Stimulated activated naive CD8-positive, alpha-beta T cell treated with anti-CD3 and anti-CD28 coated beads, Interleukin-15, amount 100 ng/mL, for 72 hours (primary cell): Measurements from ENCODE around the gene DLG2.
A peak's percentile ranks its signal among the peaks of the same experiment; 100 is the strongest.

Source experiments
- ATAC-seq: fragments of 150-1000 bp; cut with Tn5 transposase; 2 replicates; pipeline ENCODE4 v1.10.0; 2021; ENCODE audit warnings: mild to moderate bottlenecking, moderate library complexity
- DNase-seq, 2 donors: peaks; one replicate each; pipeline ENCODE4 v3.0.0; 2021 to 2022
- H3K27ac Mint-ChIP-seq, 2 donors: one replicate each; pipeline ENCODE4 v1.8.0; 2022; ENCODE audit warnings: mild to moderate bottlenecking in 2 of 2, mixed read lengths in 2 of 2, moderate library complexity in 2 of 2
- H3K27me3 Mint-ChIP-seq: one replicate; pipeline ENCODE4 v1.8.0; 2022; ENCODE audit warnings: mixed read lengths
- H3K4me1 Mint-ChIP-seq: one replicate; pipeline ENCODE4 v1.8.0; 2022; ENCODE audit warnings: mild to moderate bottlenecking, mixed read lengths
- H3K4me3 Mint-ChIP-seq, 2 donors: one replicate each; pipeline ENCODE4 v1.8.0; 2022; ENCODE audit warnings: mild to moderate bottlenecking in 2 of 2, mixed read lengths in 2 of 2, moderate library complexity in 1 of 2
- H3K9me3 Mint-ChIP-seq, 2 donors: one replicate each; pipeline ENCODE4 v1.8.0; 2022; ENCODE audit warnings: mixed read lengths in 2 of 2

The DLG2 gene

DNA sequence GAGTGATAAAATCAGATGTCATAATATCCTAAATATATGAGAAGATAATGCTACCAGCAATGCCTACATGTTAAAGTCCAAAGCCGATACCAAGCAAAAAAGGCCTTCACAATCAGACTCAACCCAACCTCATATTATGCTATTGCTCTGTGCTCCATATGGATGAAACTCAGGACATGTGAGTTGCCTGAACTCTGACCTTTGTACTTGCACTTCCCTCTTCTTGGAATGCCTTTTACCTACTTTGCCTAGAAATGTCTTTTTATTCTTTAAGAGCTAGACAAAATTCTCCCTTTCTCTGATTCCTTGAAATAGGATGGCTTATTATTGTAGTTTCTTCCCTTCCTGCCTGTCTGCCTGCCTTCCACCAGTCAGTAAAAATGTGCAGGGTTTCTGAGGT is 1386.3 kb downstream of the DLG2 start:
- H3K27ac Mint-ChIP-seq, result no peak overlapping the region
- H3K4me1 Mint-ChIP-seq, result no peaks in the 10 kb centered on the region
- ATAC-seq, result no peak

DNA sequence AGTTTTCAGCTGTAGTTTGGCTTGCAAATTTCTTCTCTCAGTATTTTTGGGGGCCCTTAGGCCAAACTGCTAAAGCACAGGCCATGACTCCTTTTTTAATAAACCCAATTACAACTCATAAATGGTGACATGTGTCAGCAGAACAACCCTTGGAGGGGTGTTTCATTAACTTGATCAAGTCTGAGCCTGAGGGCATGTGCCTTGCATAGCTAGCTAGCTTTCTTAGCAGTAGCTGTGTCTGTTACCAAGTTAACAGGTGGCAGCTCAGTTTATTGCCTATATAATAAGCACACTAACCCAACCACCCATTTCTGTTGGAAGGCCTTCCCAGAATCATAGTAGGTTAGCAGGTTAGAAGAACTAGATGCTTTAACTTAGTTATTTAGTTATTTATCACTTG is 1390.7 kb downstream of the DLG2 start:
- H3K4me3 Mint-ChIP-seq, result no peak overlapping the region
- ATAC-seq, result no peak
- peaks cover 7 to 21% of the 10 kb centered on the region in 2 donors for H3K9me3 Mint-ChIP-seq

More for the DNA sequence above, 1386.3 kb downstream of the DLG2 start:
- Mint-ChIP-seq H3K27me3 (no peaks in the 10 kb centered on the region), H3K9me3 (peaks cover 0 to 4% of the 10 kb centered on the region in 2 donors), H3K4me3 (no peak overlapping the region)
- DNase-seq, result no peak

DNA sequence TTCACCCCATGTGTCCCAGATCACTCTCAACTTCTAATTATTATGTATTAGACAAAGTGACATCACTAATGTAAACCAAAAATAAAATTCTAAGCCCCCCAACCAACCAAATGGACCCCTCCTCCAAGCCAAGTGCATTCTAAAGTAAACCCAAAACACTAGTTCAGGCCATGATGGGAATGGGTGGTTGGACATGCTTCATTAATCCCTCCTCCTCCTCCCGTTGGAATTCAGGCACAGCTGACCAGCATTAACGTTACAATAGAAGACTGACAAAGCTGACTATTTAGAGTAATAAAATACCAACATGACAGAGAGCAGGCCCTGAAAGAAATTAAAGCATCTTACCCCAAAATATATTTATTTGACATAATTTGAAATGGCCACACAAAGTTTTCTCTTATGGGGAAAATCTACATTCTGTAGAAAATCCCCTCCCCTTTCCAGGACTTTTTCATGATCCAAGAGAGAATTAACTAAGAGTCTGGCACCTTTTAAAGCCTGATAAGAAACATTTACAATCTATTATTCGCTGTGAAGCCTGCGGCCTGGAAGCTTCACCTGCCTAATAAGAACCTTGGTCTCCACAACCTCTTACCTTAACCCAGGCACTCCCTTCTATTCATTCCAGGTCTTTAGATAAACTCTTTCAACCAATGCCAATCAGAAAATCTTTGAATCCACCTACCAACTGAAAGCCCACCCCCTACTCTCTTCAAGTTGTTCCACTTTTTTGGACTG is 1392.5 kb downstream of the DLG2 start:
- DNase-seq, result no peak
- Mint-ChIP-seq H3K9me3 (peaks cover 10 to 26% of the 10 kb centered on the region in 2 donors), H3K27ac (no peak overlapping the region), H3K4me1 (no peaks in the 10 kb centered on the region), H3K4me3 (no peak overlapping the region), H3K27me3 (no peaks in the 10 kb centered on the region)
- ATAC-seq, result no peak

More for the DNA sequence above, 1390.7 kb downstream of the DLG2 start:
- no peak for DNase-seq
- no peaks in the 10 kb centered on the region for H3K4me1 Mint-ChIP-seq
- peak overlapping the region in 1 of 2 donors; percentile 9 for H3K27ac Mint-ChIP-seq
- no peaks in the 10 kb centered on the region for H3K27me3 Mint-ChIP-seq

DNA sequence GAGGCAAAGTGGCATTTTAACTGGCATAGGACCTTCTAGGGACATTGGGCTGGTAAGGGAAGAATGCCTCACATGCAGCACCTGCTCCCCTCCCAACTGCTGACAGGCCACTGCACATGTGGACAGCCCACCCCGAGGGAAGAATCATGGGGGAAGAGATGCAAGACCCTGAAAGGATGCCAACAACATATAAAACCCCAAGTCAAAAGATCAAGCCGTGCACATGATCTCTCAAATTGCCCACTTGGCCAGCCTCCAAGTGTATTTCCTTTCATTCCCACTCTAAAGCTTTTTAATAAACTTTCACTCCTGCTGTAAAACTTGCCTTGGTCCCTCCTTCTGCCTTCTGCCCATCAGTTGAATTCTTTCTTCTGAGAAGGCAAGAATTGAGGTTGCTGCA is 1393.1 kb downstream of the DLG2 start:
- no peaks in the 10 kb centered on the region for H3K27me3 Mint-ChIP-seq
- no peak for ATAC-seq
- H3K9me3 Mint-ChIP-seq, result peaks cover 10 to 26% of the 10 kb centered on the region in 2 donors
- DNase-seq, result no peak
- H3K4me3 Mint-ChIP-seq, result no peak overlapping the region
- no peaks in the 10 kb centered on the region for H3K4me1 Mint-ChIP-seq
- H3K27ac Mint-ChIP-seq, result no peak overlapping the region

DNA sequence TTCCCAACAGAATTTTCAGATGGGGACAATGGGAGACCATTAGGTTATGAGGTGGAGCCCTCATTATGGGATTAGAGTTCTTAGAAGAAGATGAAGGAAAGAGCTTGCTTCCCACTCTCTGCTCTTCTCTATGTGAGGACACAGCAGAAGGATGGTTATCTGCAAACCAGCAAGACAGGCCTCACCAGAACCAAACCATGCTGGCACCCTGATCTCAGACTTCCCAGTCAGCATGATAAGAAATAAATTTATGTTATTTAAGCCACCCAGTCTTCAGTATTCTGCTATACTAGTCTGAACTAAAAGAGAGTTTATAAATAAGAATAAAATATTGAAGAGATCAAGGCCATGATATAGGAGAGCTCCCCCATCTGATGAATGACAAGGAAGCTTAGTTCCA is 1394.6 kb downstream of the DLG2 start:
- Mint-ChIP-seq H3K9me3 (peaks cover 8 to 26% of the 10 kb centered on the region in 2 donors), H3K4me3 (no peak overlapping the region), H3K4me1 (no peaks in the 10 kb centered on the region), H3K27me3 (no peaks in the 10 kb centered on the region), H3K27ac (no peak overlapping the region)
- DNase-seq (no peak), ATAC-seq (no peak)

DNA sequence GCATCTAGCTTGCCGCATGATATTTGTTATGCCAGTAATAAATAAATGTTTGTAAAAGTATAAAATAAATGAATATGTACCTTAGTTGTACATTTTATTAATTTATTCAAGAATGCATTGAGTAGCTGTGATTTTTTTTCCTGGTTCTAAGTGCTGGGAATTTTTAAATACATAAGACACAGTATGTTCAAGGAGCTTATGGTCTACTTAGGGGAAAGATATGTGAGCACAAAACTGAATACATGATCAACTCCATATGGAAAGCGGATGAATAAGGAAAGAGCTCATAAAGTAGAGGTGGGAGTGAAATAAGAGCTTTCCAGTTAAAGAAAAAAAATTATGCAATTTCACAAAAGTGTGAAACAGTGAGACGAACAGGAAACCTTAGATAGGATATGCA is 1396.7 kb downstream of the DLG2 start:
- no peak for DNase-seq
- Mint-ChIP-seq H3K27me3 (no peaks in the 10 kb centered on the region), H3K4me3 (no peak overlapping the region), H3K4me1 (no peaks in the 10 kb centered on the region), H3K9me3 (peaks cover 5 to 26% of the 10 kb centered on the region in 2 donors), H3K27ac (no peak overlapping the region)
- ATAC-seq, result no peak

DNA sequence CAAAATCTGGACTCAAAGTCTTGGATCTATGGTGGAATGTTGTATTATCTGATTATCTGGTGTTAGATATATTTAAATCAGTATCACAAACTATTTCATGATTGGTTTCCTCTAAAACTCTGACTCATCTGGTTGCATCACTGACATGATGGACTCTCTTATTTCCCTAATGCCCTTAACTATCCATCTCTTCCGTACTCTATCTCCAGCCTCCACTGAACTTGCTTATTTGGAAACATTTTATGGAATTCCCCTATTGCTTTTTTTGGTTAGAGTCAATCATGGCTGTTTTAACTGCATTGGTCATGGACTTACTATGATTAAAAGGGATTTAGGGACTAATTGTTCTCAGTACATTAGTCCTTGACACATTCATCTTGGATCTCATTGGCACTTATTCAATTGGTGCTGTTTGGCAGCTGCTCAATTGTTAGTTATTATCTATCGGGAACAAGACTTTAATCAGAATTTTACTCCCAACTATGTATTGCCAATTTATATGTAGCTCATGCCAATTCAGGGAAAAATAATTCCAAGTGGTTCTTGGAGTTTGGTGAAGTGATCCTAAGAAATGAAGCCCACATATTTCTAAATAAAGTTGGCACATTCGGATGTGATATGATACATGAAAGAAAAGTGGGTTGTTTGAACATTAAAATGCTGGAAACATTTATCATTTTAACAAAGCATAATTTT is 1399.0 kb downstream of the DLG2 start:
- H3K4me3 Mint-ChIP-seq, result no peak overlapping the region
- DNase-seq (no peak), ATAC-seq (no peak)
- H3K27me3 Mint-ChIP-seq, result no peaks in the 10 kb centered on the region
- H3K9me3 Mint-ChIP-seq, result peaks cover 10 to 15% of the 10 kb centered on the region in 2 donors
- no peaks in the 10 kb centered on the region for H3K4me1 Mint-ChIP-seq
- no peak overlapping the region for H3K27ac Mint-ChIP-seq

DNA sequence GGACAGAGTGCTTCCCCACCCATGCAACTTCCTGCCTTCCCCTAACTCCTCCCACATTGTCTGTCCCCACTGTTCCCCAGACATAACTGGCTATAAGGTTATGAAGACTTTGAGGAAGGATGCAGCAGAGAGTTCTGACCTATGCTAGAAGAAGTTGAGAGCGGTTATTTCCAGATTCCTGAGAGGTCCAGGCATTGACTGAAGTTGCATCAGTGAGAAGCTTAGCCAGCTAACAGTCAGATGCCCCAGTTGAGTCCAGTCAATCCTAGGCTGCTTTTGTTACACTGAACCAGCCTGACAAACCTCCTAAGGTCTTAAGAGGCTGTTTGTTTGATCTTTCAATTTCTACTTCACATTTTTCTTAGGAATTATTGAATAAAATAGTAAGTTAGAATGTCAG is 1403.1 kb downstream of the DLG2 start:
- Mint-ChIP-seq H3K27ac (no peak overlapping the region), H3K27me3 (no peaks in the 10 kb centered on the region), H3K4me3 (no peak overlapping the region), H3K4me1 (no peaks in the 10 kb centered on the region), H3K9me3 (peaks cover 5 to 6% of the 10 kb centered on the region in 2 donors)
- ATAC-seq, result no peak
- DNase-seq, result no peak

DNA sequence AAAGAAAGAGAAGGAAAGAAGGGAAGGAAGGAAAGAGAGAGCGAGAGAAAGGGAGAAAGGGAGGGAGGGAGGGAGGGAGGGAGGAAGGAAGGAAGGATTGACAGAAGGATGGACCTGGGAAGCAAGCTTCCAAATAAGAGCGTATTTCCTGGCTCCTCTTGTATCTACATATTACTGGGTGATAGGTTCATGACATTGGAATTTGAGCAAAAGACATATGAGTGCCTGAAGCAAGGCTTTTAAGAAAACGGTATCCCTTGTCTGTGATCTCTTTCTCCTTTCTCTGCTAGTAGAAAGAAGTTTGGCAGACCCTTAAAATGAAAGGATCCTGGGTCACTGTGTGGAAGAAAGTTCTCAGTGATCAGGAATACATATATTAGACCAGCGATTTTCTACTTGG is 1408.8 kb downstream of the DLG2 start:
- no peak for DNase-seq
- Mint-ChIP-seq H3K4me3 (no peak overlapping the region), H3K27ac (no peak overlapping the region), H3K27me3 (no peaks in the 10 kb centered on the region), H3K4me1 (no peaks in the 10 kb centered on the region), H3K9me3 (peaks cover 16 to 19% of the 10 kb centered on the region in 2 donors)
- no peak for ATAC-seq

DNA sequence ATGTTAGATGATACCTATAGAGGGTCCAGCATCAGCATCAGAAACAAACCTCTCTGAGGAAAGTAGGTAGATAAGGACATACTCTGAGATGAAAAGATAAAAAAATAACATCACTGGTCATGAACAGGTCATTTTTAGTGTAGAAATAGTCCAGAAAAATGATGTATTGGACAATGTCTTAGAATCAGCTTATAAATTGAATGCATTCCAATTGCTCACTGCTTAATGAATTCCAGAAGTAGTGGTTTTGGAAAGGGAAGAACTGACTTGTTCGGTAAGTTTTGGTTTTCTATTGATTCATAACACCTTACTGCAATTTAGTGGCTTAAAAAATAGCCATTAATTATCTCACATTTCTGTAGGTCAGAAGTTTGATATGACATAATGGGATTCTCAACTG is 1411.5 kb downstream of the DLG2 start:
- no peaks in the 10 kb centered on the region for H3K27me3 Mint-ChIP-seq
- H3K9me3 Mint-ChIP-seq, result peaks cover 16 to 19% of the 10 kb centered on the region in 2 donors
- DNase-seq, result no peak
- no peaks in the 10 kb centered on the region for H3K4me1 Mint-ChIP-seq
- H3K27ac Mint-ChIP-seq, result no peak overlapping the region
- H3K4me3 Mint-ChIP-seq, result no peak overlapping the region
- no peak for ATAC-seq

DNA sequence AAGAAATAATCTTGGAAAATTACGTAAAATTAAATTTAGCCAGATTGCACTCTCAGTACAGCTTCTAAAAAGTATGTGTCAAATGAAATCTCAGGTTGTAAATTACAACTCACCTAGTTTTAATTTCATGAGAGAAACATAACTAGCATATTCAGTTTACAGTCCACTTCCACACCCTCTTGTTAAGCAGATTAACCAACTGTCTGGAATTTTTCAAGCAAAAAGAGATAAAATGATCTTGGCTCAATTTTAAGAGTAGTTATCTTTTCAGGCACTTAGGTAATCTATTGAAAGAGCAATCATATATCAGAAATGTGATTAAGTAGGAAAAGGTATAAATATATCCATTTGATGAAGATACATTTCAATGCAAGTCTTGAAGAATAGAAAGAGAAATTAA is 1412.6 kb downstream of the DLG2 start:
- no peak for ATAC-seq
- H3K9me3 Mint-ChIP-seq, result peaks cover 16 to 19% of the 10 kb centered on the region in 2 donors
- no peaks in the 10 kb centered on the region for H3K4me1 Mint-ChIP-seq

DNA sequence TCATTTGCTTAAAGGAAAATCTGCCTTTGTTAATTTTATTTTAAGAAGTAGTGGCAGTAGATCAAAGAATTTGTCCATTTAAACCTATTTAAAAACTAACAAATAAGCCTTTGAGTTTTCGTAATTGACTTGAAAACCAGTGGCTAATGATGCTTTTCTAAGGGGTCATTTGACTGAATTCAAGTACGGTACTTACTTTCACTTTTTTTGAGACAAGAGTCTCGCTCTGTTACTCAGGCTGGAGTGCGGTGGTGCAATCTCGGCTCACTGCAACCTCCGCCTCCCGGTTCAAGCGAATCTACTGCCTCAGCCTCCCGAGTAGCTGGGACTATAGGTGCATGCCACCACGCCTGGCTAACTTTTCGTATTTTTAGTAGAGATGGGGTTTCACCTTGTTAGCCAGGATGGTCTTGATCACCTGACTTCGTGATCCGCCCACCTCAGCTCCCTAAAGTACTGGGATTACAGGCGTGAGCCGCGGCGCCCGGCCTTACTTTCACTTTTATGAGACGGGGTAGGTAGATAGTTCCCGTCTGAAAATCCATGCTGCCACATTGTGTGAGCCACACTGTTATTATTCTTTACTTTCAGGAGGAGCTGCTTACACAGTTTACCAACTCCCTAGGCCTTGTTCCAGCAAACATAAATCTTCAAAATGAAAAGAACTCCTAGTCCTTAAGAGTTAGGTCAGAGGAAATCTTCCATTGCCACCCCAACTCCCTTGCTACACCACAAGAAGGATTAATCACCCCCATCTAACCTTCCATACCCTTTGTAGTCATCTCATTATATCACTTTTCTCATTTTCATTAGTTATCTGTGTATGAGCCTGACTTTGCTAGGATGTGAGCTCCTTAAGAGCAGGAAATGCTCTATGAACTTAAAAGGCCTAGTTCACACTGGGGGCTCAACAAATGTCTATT is 1414.4 kb downstream of the DLG2 start:
- DNase-seq, result no peak
- H3K9me3 Mint-ChIP-seq, result peaks cover 16% of the 10 kb centered on the region in 2 donors
- no peaks in the 10 kb centered on the region for H3K4me1 Mint-ChIP-seq
- H3K4me3 Mint-ChIP-seq, result no peak overlapping the region
- ATAC-seq, result no peak
- no peaks in the 10 kb centered on the region for H3K27me3 Mint-ChIP-seq
- no peak overlapping the region for H3K27ac Mint-ChIP-seq

More for the DNA sequence above, 1412.6 kb downstream of the DLG2 start:
- no peak overlapping the region for H3K27ac Mint-ChIP-seq
- no peak for DNase-seq
- no peak overlapping the region for H3K4me3 Mint-ChIP-seq
- H3K27me3 Mint-ChIP-seq, result no peaks in the 10 kb centered on the region

DNA sequence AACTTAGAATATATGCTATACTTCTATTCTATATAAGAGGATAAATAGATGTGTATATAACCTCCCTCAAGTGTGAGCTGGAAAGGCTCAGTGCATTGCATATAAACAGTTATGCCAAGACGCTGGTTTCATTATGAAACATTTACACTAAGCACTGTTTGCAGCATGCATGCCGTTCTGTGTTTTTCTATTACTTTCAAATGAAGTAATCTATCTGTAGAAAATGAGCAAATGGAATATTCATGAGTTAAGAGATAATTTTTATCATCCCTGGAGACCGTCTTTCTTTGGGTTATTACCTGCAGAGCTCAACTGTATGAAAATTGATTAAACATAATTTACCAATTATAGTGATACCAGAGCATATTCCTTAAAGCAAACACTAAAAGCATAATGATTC is 1415.2 kb downstream of the DLG2 start:
- no peak for ATAC-seq
- Mint-ChIP-seq H3K9me3 (peaks cover 8 to 11% of the 10 kb centered on the region in 2 donors), H3K4me1 (no peaks in the 10 kb centered on the region), H3K27me3 (no peaks in the 10 kb centered on the region), H3K4me3 (no peak overlapping the region), H3K27ac (no peak overlapping the region)
- no peak for DNase-seq

DNA sequence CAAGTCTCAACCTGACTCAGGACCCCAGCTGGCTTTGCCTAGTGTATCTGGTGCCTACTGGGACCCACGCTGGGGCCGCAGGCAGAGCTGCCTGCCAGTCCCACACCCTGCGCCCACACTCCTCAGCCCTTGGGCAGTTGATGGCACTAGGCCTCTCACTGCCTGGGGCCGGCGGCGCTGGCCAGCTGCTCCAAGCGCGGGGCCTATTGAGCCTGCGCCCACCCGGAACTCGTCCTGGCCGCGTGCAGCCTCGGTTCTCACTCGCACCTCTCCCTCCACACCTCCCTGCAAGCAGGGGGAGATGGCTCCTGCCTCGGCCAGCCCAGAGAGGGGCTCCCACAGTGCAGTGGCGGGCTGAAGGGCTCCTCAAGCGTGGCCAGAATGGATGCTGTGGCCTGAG is 1432.4 kb downstream of the DLG2 start:
- H3K27me3 Mint-ChIP-seq, result no peaks in the 10 kb centered on the region
- no peak for ATAC-seq
- peaks cover 0 to 18% of the 10 kb centered on the region in 2 donors for H3K9me3 Mint-ChIP-seq
- H3K4me1 Mint-ChIP-seq, result no peaks in the 10 kb centered on the region
- H3K27ac Mint-ChIP-seq, result no peak overlapping the region
- no peak for DNase-seq
- no peak overlapping the region for H3K4me3 Mint-ChIP-seq

DNA sequence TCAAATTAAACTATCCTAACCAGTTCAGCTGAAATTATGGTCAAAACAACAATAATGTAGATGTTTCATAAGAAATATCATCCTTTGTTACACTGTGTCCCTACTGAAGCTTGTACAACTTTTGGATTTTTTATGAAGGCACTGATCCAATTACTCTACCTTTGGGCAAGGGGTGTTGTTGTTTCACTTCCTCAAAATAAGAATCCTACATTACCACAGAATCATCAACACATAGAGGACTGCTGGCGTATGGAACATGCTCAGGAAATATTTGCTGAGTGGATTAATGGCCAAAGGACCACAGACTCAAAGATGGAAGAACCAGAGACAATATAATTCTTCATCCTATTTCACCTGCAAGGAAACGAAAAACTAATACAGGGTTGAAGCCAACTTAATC is 1433.4 kb downstream of the DLG2 start:
- Mint-ChIP-seq H3K27me3 (no peaks in the 10 kb centered on the region), H3K27ac (no peak overlapping the region), H3K9me3 (peaks cover 0 to 22% of the 10 kb centered on the region in 2 donors), H3K4me1 (no peaks in the 10 kb centered on the region), H3K4me3 (no peak overlapping the region)
- no peak for DNase-seq
- ATAC-seq, result no peak
